Prostate gland (tissue), 2 donors: ENCODE measurements around the gene SLCO4A1. TPM values are rescaled to one million over a fixed set of nuclear protein-coding genes. Genes with fewer than 3 reads are reported as not detected.

Experiments
- DNase-seq: peaks from one replicate; pipeline ENCODE4 v3.0.0-alpha.2; 2019; ENCODE audit warnings: low spot score
- H3K27ac ChIP-seq, 2 donors: fragments of 200-600 bp; sonication (generic); 2 replicates each; pipeline ENCODE4 v1.5.1; 2017 to 2019
- H3K27me3 ChIP-seq: fragments of 200-600 bp; sonication (generic); replicated peaks from 2 replicates; pipeline ENCODE4 v1.5.1; 2019; ENCODE audit not compliant: insufficient read depth
- H3K36me3 ChIP-seq, 2 donors: fragments of 200-600 bp; sonication (generic); 1 replicate in 1 of 2; 2 replicates in 1 of 2; pipeline versions ENCODE4 v1.5.1 to v1.8.1; 2017 to 2019
- H3K4me1 ChIP-seq: fragments of 200-600 bp; sonication (generic); replicated peaks from 2 replicates; pipeline ENCODE4 v1.5.1; 2019
- H3K4me3 ChIP-seq, 2 donors: fragments of 200-600 bp; sonication (generic); 2 replicates each; pipeline ENCODE4 v1.5.1; 2017 to 2019
- H3K9me3 ChIP-seq: fragments of 200-600 bp; sonication (generic); 2 replicates; pipeline ENCODE4 v1.5.1; 2017
- POLR2A ChIP-seq: fragments of 450-650 bp; IDR thresholded peaks from one replicate; pipeline ENCODE4 v1.6.1; 2016; ENCODE audit warnings: antibody characterized with exemption, mild to moderate bottlenecking
- POLR2AphosphoS5 ChIP-seq: sonication (generic); formaldehyde crosslinking; IDR thresholded peaks from one replicate; pipeline ENCODE4 v1.6.1; 2017; ENCODE audit warnings: antibody characterized with exemption
- WGBS: methylation state at CpG from one replicate; pipeline ENCODE4 v1.1.5; 2018; 5-methylcytosine and 5-hydroxymethylcytosine counted together
- intact Hi-C: fragments of 100-400 bp; cut with DNase I; formaldehyde crosslinking; loops from one replicate; pipeline ENCODE4 v1.14.2; 2022
- total RNA-seq, 2 donors: library from RNA; depleted of rRNA; stranded (reverse); fragments of >200 nt; gene quantifications; one replicate each; pipeline ENCODE4 v1.1.0, GENCODE V29; 2016
- TF ChIP-seq, protein P1 (sequence below), 4 experiments: fragments of 200-600 bp in 2 of 4; fragments of 450-650 bp in 2 of 4; sonication (generic) in 2 of 4; IDR thresholded peaks; 1 replicate in 3 of 4; 2 replicates in 1 of 4; pipeline ENCODE4 v1.5.1; 2016 to 2019; ENCODE audit warnings: antibody characterized with exemption in 4 of 4, mild to moderate bottlenecking in 2 of 4, moderate library complexity in 2 of 4

The SLCO4A1 gene
- total RNA-seq, 2 donors from 2014 or later: 4.5 to 12.3 TPM

DNA sequence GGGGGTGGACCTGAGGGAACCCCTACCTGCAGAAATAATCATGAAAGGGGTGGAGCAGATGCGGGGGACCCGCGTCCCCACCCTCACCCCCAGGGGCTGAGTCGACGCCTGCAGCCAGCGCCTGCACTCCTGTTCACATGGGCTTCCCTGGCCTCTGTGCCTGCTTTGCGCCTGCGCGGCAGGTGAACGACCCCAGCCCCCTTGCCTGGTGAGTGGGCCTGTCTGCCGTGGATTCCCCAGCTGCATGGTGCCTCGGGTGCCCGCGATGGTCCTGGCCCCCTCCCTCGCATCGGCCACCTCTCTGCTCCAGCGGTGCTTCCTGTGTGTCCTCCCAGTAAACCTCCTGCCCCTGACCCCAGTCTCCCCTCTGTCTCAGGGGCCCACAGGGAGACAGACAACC lies 47.6 kb downstream of the SLCO4A1 start:
- H3K27me3 ChIP-seq: peaks cover 2% of the 10 kb centered on the region
- TF ChIP-seq POLR2AphosphoS5 (no peak), POLR2A (no peak)
- TF ChIP-seq, protein P1, sequence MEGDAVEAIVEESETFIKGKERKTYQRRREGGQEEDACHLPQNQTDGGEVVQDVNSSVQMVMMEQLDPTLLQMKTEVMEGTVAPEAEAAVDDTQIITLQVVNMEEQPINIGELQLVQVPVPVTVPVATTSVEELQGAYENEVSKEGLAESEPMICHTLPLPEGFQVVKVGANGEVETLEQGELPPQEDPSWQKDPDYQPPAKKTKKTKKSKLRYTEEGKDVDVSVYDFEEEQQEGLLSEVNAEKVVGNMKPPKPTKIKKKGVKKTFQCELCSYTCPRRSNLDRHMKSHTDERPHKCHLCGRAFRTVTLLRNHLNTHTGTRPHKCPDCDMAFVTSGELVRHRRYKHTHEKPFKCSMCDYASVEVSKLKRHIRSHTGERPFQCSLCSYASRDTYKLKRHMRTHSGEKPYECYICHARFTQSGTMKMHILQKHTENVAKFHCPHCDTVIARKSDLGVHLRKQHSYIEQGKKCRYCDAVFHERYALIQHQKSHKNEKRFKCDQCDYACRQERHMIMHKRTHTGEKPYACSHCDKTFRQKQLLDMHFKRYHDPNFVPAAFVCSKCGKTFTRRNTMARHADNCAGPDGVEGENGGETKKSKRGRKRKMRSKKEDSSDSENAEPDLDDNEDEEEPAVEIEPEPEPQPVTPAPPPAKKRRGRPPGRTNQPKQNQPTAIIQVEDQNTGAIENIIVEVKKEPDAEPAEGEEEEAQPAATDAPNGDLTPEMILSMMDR (IDR thresholded peaks at IDR 0.05): no peak
- H3K36me3 ChIP-seq: no peaks in the 10 kb centered on the region
- no peak overlapping the region for H3K4me3 ChIP-seq
- WGBS: 85% methylated on average over 17 of the region's 17 CpGs
- intact Hi-C loops: loop anchor here (5.0 kb wide), 1 partner anchor 92 kb away; no protein-coding TSS in a partner anchor
- DNase-seq: no peak
- no peak overlapping the region for H3K27ac ChIP-seq
- H3K9me3 ChIP-seq: no peaks in the 10 kb centered on the region
- no peaks in the 10 kb centered on the region for H3K4me1 ChIP-seq

DNA sequence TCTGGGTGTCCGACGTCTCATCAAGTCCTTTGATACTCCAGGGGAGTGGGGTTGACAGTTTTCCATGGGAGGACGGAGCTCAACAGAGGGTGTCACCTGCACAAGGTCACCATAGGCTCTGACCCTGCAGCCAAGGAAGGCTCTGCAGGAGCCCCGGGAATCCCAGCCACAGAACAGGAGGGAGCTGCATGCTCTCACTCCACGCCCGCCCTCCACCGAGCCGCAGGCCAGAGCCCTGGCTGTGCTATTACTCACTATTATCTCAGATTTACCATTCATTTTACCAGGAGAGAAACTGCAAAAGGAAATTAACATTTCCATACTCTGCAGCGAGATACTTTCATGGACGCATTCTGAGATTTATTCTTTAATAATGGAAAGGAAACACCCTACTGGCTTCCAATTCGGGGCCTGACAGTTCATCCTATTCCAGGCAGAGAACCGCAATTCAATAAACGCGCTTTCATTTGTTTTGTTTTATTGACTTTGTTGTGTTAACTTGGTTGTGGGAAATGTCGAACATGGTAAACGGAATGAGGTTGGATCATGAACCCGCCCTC lies 48.0 kb downstream of the SLCO4A1 start:
- H3K4me1 ChIP-seq: no peaks in the 10 kb centered on the region
- H3K36me3 ChIP-seq: no peaks in the 10 kb centered on the region
- H3K27ac ChIP-seq: no peak overlapping the region
- H3K27me3 ChIP-seq: peaks cover 2% of the 10 kb centered on the region
- DNase-seq: no peak
- intact Hi-C loops: no loop called here
- 85% methylated on average over 17 of the region's 17 CpGs for WGBS
- no peak overlapping the region for H3K4me3 ChIP-seq
- H3K9me3 ChIP-seq: no peaks in the 10 kb centered on the region
- TF ChIP-seq POLR2A (no peak), POLR2AphosphoS5 (no peak)
- TF ChIP-seq, protein P1 (IDR thresholded peaks at IDR 0.05): no peak

DNA sequence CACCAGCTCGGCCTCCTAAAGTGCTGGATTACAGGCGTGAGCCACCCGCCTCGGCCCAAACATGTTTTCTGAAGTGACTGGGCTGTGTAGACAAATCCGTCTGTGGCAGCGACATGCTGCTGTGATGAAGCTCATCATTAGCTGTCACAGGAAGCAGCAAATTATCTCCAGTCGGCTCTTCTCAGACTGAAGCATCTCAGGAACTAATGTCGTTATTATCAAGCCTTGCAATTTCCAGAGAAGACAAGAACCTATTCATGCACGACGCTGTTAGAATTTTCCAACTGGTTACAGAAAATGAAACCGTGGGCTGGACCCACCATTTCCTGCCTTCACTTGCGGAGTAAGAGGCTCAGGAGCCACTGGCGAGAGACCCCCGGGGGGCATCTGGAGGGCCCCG lies 49.2 kb downstream of the SLCO4A1 start:
- Histone ChIP-seq H3K9me3 (no peaks in the 10 kb centered on the region), H3K27ac (no peak overlapping the region), H3K4me3 (no peak overlapping the region), H3K4me1 (no peaks in the 10 kb centered on the region), H3K27me3 (peaks cover 2% of the 10 kb centered on the region), H3K36me3 (no peaks in the 10 kb centered on the region)
- TF ChIP-seq POLR2AphosphoS5: no peak
- TF ChIP-seq POLR2A: no peak
- no peak for DNase-seq
- intact Hi-C loops: no loop called here
- 84% methylated on average over 15 of the region's 15 CpGs for WGBS

DNA sequence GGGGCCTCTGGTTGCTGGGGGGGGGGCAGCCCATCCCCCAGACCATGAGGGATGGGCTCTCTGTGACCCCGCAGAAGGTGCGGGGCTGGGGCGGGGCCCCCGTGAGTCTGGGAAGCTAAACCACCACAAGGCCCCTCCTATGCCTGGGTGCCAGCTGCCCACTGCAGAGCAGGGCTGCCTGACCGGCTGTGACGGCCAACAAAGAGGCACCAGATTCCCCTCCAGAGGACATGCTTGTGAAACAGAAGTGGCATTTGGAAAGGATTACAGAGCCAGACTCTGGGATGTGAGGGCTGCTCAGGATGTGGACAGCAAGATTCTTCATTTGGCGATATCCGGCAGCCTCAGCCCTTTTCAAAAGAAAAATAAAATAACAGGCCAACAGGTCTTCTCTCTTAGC lies 49.9 kb downstream of the SLCO4A1 start:
- 81% methylated on average over 8 of the region's 8 CpGs for WGBS
- no peaks in the 10 kb centered on the region for H3K36me3 ChIP-seq
- no peak overlapping the region for H3K27ac ChIP-seq
- no peak for DNase-seq
- TF ChIP-seq POLR2AphosphoS5: no peak
- no peak for TF ChIP-seq POLR2A
- TF ChIP-seq, protein P1 (IDR thresholded peaks at IDR 0.05): no peak
- H3K9me3 ChIP-seq: no peaks in the 10 kb centered on the region
- intact Hi-C loops: no loop called here
- H3K4me3 ChIP-seq: no peak overlapping the region
- H3K4me1 ChIP-seq: no peaks in the 10 kb centered on the region
- H3K27me3 ChIP-seq: peaks cover 2% of the 10 kb centered on the region

DNA sequence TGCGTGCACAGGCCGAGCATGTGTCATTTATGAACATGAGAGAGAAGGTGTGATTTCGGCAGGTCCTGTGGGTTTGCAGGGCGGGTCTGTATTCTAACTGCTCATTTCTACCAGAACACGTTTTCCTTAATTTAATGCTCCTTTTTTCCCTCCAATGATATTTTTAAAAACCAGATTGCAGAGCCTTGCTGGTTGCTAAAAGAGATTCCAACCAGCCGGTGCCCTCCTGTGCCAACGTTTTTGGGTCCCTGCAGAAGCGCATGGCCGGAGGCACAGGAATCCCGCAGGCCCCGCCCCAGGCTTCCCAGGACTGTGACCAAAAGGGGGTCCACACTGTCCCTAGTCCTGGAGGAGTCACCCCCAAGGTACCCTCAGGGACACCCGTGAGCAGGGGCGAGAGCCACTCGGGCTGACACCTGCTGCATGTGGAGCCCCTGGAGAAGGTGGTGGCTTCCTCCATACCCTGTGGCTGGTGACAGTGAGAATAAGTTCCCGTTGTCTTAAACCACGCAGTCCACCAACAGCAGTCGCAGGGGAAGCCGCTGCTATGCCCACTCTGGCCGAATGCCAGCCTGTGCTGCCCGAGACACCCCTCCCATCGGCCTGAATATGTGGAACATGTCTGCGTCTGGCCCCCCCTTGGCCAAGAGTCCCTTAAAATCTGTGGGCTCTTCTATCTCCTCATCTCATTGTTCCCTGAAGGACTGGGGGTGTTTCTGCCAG lies 50.7 kb downstream of the SLCO4A1 start:
- Histone ChIP-seq H3K4me1 (no peaks in the 10 kb centered on the region), H3K9me3 (no peaks in the 10 kb centered on the region), H3K4me3 (no peak overlapping the region), H3K27ac (no peak overlapping the region), H3K36me3 (no peaks in the 10 kb centered on the region), H3K27me3 (peaks cover 2% of the 10 kb centered on the region)
- TF ChIP-seq, protein P1 (IDR thresholded peaks at IDR 0.05): no peak
- TF ChIP-seq POLR2AphosphoS5 (no peak), POLR2A (no peak)
- no peak for DNase-seq
- intact Hi-C loops: no loop called here
- 80% methylated on average over 22 of the region's 22 CpGs for WGBS
